Right lung (tissue), 10 donors: Measurements from ENCODE around the gene VPS37C. TPM values are rescaled to one million over a fixed set of nuclear protein-coding genes. Genes with fewer than 3 reads are reported as not detected.
"Not testable (repeated sequence)": the region's sequence is repeated elsewhere in the genome, so short reads cannot be mapped to it uniquely, and the experiment has no call there.

Experiments used
- DNase-seq, 2 donors: peaks; one replicate each; pipeline ENCODE4 v3.0.0-alpha.2; 2013
- long read RNA-seq, 8 donors: transcript quantifications; one replicate each; lab custom pipeline, GENCODE V29; 2026
- polyA plus RNA-seq, 5 donors: library from polyadenylated mRNA; unstranded; fragments of 120-200 nt; gene quantifications; one replicate each; pipeline versions ENCODE4 v1.2.1 to v1.2.3, GENCODE V29; 2013; ENCODE audit warnings: inconsistent platforms in 1 of 5, low replicate concordance in 1 of 5; ENCODE audit not compliant: insufficient read length in 5 of 5, insufficient read depth in 1 of 5

VPS37C gene
- 10 to 100 TPM; 12.3 to 19.7 (median 15.6) TPM for polyA plus RNA-seq
- long read RNA-seq, donor 1, transcript VPS37C-201 (5 exons, 2,865 nt): major isoform, 13 of 15 reads
- long read RNA-seq, donor 1, partial matches to known transcripts: 0 of 15 reads
- long read RNA-seq, donor 1, other reads (novel, unspliced or antisense): 0 of 15 reads
- long read RNA-seq, donor 2, transcript VPS37C-201 (5 exons, 2,865 nt): major isoform, 5 of 5 reads
- long read RNA-seq, donor 2, partial matches to known transcripts: 0 of 5 reads
- long read RNA-seq, donor 2, other reads (novel, unspliced or antisense): 0 of 5 reads
- long read RNA-seq, donor 3, transcript VPS37C-201 (5 exons, 2,865 nt): major isoform, 5 of 50 reads
- long read RNA-seq, donor 3, partial matches to known transcripts: 43 of 50 reads
- long read RNA-seq, donor 3, other reads (novel, unspliced or antisense): 0 of 50 reads
- long read RNA-seq, donor 4, transcript VPS37C-201 (5 exons, 2,865 nt): major isoform, 5 of 5 reads
- long read RNA-seq, donor 4, partial matches to known transcripts: 0 of 5 reads
- long read RNA-seq, donor 4, other reads (novel, unspliced or antisense): 0 of 5 reads
- long read RNA-seq, donor 5, transcript VPS37C-201 (5 exons, 2,865 nt): major isoform, 10 of 12 reads
- long read RNA-seq, donor 5, partial matches to known transcripts: 0 of 12 reads
- long read RNA-seq, donor 5, other reads (novel, unspliced or antisense): 0 of 12 reads
- long read RNA-seq, donor 6, partial matches to known transcripts: 0 of 4 reads
- long read RNA-seq, donor 6, other reads (novel, unspliced or antisense): 0 of 4 reads
- long read RNA-seq, donor 7, transcript VPS37C-201 (5 exons, 2,865 nt): major isoform, 11 of 12 reads
- long read RNA-seq, donor 7, partial matches to known transcripts: 0 of 12 reads
- long read RNA-seq, donor 7, other reads (novel, unspliced or antisense): 0 of 12 reads
- long read RNA-seq, donor 8, transcript VPS37C-201 (5 exons, 2,865 nt): major isoform, 5 of 5 reads
- long read RNA-seq, donor 8, partial matches to known transcripts: 0 of 5 reads
- long read RNA-seq, donor 8, other reads (novel, unspliced or antisense): 0 of 5 reads

- DNase-seq: peak; percentile 92
Observed at GRCh38 chr11:61161190-61162091, at the start of gene VPS37C. VPS37C (minus strand) TSS chr11:61161426; CDS start chr11:61138829, 22,597 bp downstream.

GRCh38 chr11:61210629-61211028 lies 49.4 kb upstream of the VPS37C start:
- DNase-seq: not testable (repeated sequence)

- not testable (repeated sequence) for DNase-seq
Observed at GRCh38 chr11:61207636-61208310, 46.5 kb upstream of the VPS37C start.

GRCh38 chr11:61204502-61205059 lies 43.4 kb upstream of the VPS37C start:
- not testable (repeated sequence) for DNase-seq

- not testable (repeated sequence) for DNase-seq
Observed at GRCh38 chr11:61203873-61204272, 42.6 kb upstream of the VPS37C start.

GRCh38 chr11:61202950-61203746 lies 41.9 kb upstream of the VPS37C start, which contains the start of gene PGA3:
PGA3 (plus strand) TSS chr11:61203515; CDS start chr11:61203565, 50 bp downstream.
- not testable (repeated sequence) for DNase-seq

GRCh38 chr11:61201476-61201875 lies 40.2 kb upstream of the VPS37C start:
- no peak for DNase-seq

GRCh38 chr11:61198948-61199523 lies 37.8 kb upstream of the VPS37C start:
- DNase-seq: no peak

GRCh38 chr11:61198361-61198760 lies 37.1 kb upstream of the VPS37C start:
- no peak for DNase-seq

GRCh38 chr11:61195719-61196118 lies 34.5 kb upstream of the VPS37C start:
- no peak for DNase-seq

- no peak for DNase-seq
Observed at GRCh38 chr11:61194981-61195695, 33.9 kb upstream of the VPS37C start.

GRCh38 chr11:61194169-61194671 lies 33.0 kb upstream of the VPS37C start:
- no peak for DNase-seq

- no peak for DNase-seq
Observed at GRCh38 chr11:61193596-61193995, 32.4 kb upstream of the VPS37C start.

GRCh38 chr11:61189933-61190332 lies 28.7 kb upstream of the VPS37C start:
- DNase-seq: no peak

- DNase-seq: peak; percentile 51 to 68
Observed at GRCh38 chr11:61187505-61188130, 26.4 kb upstream of the VPS37C start.

- no peak for DNase-seq
Observed at GRCh38 chr11:61186504-61186903, 25.3 kb upstream of the VPS37C start.

- DNase-seq: no peak
Observed at GRCh38 chr11:61183645-61184044, 22.4 kb upstream of the VPS37C start.
